HepG2 (cell line): ENCODE data around the gene CCT4. TPM values are rescaled to one million over a fixed set of nuclear protein-coding genes. Genes with fewer than 3 reads are reported as not detected.

Source experiments
- ARHGAP35 ChIP-seq: sonication (generic); formaldehyde crosslinking; IDR thresholded peaks from 2 replicates; pipeline ENCODE4 v1.9.0; 2022; ENCODE audit warnings: mild to moderate bottlenecking, inconsistent platforms, moderate library complexity, missing genetic modification reagents, borderline replicate concordance
- GABPB1 ChIP-seq: IDR thresholded peaks from 2 replicates; pipeline ENCODE4 v1.6.1; 2016; ENCODE audit warnings: mild to moderate bottlenecking, missing genetic modification reagents, moderate library complexity, missing compliant biosample characterization
- GLMP ChIP-seq: sonication (generic); formaldehyde crosslinking; IDR thresholded peaks from 2 replicates; pipeline ENCODE4 v1.9.0; 2021; ENCODE audit warnings: missing genetic modification reagents, mild to moderate bottlenecking, borderline replicate concordance
- HES4 ChIP-seq: sonication (generic); formaldehyde crosslinking; IDR thresholded peaks from 2 replicates; pipeline ENCODE4 v1.9.0; 2021; ENCODE audit warnings: mild to moderate bottlenecking, missing genetic modification reagents, borderline replicate concordance
- NFE2L2 ChIP-seq: fragments of 150-350 bp; IDR thresholded peaks from 2 replicates; pipeline ENCODE4 v1.6.1; 2014; ENCODE audit warnings: low read length
- PAX8 ChIP-seq: sonication (generic); formaldehyde crosslinking; IDR thresholded peaks from 2 replicates; pipeline ENCODE4 v1.8.0; 2022; ENCODE audit warnings: mild to moderate bottlenecking, missing genetic modification reagents, borderline replicate concordance
- THAP11 ChIP-seq: IDR thresholded peaks from 2 replicates; pipeline ENCODE4 v1.6.1; 2016; ENCODE audit warnings: missing biosample characterization, missing genetic modification reagents
- XRCC5 ChIP-seq: fragments of 200-400 bp; formaldehyde crosslinking; optimal IDR thresholded peaks from 2 replicates; pipeline ENCODE3; 2017; ENCODE audit warnings: mild to moderate bottlenecking, low read length
- ZBTB43 ChIP-seq: sonication (generic); formaldehyde crosslinking; conservative IDR thresholded peaks from 2 replicates; pipeline ENCODE4 v1.4.0; 2020; ENCODE audit warnings: missing genetic modification reagents
- ZNF564 ChIP-seq: sonication (generic); formaldehyde crosslinking; IDR thresholded peaks from 2 replicates; pipeline ENCODE4 v1.8.1; 2023; ENCODE audit warnings: mild to moderate bottlenecking, missing genetic modification reagents
- ZNF619 ChIP-seq: sonication (generic); formaldehyde crosslinking; IDR thresholded peaks from 2 replicates; pipeline ENCODE4 v1.4.0; 2020; ENCODE audit warnings: mild to moderate bottlenecking, missing genetic modification reagents
- polyA plus RNA-seq, 8 experiments: library from polyadenylated mRNA; depleted of rRNA in 3 of 8; stranded (reverse) in 7 of 8; unstranded in 1 of 8; fragments of >200 nt; fragmentation: Illumina TruSeq in 4 of 8; extraction: Trizol in 4 of 8; gene quantifications; 2 replicates each; pipeline versions ENCODE4 v1.2.1 to v1.2.3, GENCODE V29; 2011 to 2016; ENCODE audit warnings: low read depth in 4 of 8, missing spikeins in 1 of 8, mixed read lengths in 1 of 8; ENCODE audit not compliant: insufficient read depth in 1 of 8
- total RNA-seq, 5 experiments: library from RNA; depleted of rRNA; stranded (reverse); fragments of >200 nt; fragmentation: Illumina TruSeq; extraction: Trizol; gene quantifications; 2 replicates each; pipeline ENCODE4 v1.2.3, GENCODE V29; 2016; ENCODE audit warnings: low read depth in 1 of 5
- TF ChIP-seq, protein P1 (sequence below): sonication (generic); formaldehyde crosslinking; IDR thresholded peaks from 2 replicates; pipeline ENCODE4 v1.5.0; 2020; ENCODE audit warnings: missing genetic modification reagents
- TF ChIP-seq, protein P2 (sequence below): sonication (generic); formaldehyde crosslinking; IDR thresholded peaks from 2 replicates; pipeline ENCODE4 v1.5.0; 2020; ENCODE audit warnings: mild to moderate bottlenecking, low read depth, missing genetic modification reagents, borderline replicate concordance
- TF ChIP-seq, protein P3 (sequence below): sonication (generic); formaldehyde crosslinking; IDR thresholded peaks from 2 replicates; pipeline ENCODE4 v1.4.0; 2020; ENCODE audit warnings: missing genetic modification reagents
- TF ChIP-seq, protein P4 (sequence below): sonication (generic); formaldehyde crosslinking; IDR thresholded peaks from 2 replicates; pipeline ENCODE4 v1.4.0; 2020; ENCODE audit warnings: missing genetic modification reagents

The CCT4 gene
- total and polyA plus RNA-seq, 2 of the 13 experiments (the other 11 are each of a cell fraction or from before 2014, with no cell fraction given) = 138 to 340 TPM

- TF ChIP-seq, protein P1, sequence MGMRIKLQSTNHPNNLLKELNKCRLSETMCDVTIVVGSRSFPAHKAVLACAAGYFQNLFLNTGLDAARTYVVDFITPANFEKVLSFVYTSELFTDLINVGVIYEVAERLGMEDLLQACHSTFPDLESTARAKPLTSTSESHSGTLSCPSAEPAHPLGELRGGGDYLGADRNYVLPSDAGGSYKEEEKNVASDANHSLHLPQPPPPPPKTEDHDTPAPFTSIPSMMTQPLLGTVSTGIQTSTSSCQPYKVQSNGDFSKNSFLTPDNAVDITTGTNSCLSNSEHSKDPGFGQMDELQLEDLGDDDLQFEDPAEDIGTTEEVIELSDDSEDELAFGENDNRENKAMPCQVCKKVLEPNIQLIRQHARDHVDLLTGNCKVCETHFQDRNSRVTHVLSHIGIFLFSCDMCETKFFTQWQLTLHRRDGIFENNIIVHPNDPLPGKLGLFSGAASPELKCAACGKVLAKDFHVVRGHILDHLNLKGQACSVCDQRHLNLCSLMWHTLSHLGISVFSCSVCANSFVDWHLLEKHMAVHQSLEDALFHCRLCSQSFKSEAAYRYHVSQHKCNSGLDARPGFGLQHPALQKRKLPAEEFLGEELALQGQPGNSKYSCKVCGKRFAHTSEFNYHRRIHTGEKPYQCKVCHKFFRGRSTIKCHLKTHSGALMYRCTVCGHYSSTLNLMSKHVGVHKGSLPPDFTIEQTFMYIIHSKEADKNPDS (CRISPR knock-in tag) = 0 out of 2 replicates have a peak, but pooled peaks have one; percentile 56
- TF ChIP-seq ZBTB43 (CRISPR knock-in tag) = no peak
- peak; percentile 93 for TF ChIP-seq GABPB1 (CRISPR knock-in tag)
- TF ChIP-seq, protein P2, sequence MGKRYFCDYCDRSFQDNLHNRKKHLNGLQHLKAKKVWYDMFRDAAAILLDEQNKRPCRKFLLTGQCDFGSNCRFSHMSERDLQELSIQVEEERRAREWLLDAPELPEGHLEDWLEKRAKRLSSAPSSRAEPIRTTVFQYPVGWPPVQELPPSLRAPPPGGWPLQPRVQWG (CRISPR knock-in tag) = no peak
- no peak; the same call in 1 of the 2 replicates for TF ChIP-seq NFE2L2
- peak; percentile 88 for TF ChIP-seq XRCC5
- TF ChIP-seq ZNF564 (CRISPR knock-in tag) = peak; percentile 96
- peak; percentile 94; the same call in 1 of the 2 replicates for TF ChIP-seq ZNF619 (CRISPR knock-in tag)
- no peak for TF ChIP-seq GLMP
- TF ChIP-seq, protein P3, sequence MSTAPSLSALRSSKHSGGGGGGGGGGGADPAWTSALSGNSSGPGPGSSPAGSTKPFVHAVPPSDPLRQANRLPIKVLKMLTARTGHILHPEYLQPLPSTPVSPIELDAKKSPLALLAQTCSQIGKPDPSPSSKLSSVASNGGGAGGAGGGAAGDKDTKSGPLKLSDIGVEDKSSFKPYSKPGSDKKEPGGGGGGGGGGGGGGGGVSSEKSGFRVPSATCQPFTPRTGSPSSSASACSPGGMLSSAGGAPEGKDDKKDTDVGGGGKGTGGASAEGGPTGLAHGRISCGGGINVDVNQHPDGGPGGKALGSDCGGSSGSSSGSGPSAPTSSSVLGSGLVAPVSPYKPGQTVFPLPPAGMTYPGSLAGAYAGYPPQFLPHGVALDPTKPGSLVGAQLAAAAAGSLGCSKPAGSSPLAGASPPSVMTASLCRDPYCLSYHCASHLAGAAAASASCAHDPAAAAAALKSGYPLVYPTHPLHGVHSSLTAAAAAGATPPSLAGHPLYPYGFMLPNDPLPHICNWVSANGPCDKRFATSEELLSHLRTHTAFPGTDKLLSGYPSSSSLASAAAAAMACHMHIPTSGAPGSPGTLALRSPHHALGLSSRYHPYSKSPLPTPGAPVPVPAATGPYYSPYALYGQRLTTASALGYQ (CRISPR knock-in tag) = peak; percentile 70
- TF ChIP-seq, protein P4, sequence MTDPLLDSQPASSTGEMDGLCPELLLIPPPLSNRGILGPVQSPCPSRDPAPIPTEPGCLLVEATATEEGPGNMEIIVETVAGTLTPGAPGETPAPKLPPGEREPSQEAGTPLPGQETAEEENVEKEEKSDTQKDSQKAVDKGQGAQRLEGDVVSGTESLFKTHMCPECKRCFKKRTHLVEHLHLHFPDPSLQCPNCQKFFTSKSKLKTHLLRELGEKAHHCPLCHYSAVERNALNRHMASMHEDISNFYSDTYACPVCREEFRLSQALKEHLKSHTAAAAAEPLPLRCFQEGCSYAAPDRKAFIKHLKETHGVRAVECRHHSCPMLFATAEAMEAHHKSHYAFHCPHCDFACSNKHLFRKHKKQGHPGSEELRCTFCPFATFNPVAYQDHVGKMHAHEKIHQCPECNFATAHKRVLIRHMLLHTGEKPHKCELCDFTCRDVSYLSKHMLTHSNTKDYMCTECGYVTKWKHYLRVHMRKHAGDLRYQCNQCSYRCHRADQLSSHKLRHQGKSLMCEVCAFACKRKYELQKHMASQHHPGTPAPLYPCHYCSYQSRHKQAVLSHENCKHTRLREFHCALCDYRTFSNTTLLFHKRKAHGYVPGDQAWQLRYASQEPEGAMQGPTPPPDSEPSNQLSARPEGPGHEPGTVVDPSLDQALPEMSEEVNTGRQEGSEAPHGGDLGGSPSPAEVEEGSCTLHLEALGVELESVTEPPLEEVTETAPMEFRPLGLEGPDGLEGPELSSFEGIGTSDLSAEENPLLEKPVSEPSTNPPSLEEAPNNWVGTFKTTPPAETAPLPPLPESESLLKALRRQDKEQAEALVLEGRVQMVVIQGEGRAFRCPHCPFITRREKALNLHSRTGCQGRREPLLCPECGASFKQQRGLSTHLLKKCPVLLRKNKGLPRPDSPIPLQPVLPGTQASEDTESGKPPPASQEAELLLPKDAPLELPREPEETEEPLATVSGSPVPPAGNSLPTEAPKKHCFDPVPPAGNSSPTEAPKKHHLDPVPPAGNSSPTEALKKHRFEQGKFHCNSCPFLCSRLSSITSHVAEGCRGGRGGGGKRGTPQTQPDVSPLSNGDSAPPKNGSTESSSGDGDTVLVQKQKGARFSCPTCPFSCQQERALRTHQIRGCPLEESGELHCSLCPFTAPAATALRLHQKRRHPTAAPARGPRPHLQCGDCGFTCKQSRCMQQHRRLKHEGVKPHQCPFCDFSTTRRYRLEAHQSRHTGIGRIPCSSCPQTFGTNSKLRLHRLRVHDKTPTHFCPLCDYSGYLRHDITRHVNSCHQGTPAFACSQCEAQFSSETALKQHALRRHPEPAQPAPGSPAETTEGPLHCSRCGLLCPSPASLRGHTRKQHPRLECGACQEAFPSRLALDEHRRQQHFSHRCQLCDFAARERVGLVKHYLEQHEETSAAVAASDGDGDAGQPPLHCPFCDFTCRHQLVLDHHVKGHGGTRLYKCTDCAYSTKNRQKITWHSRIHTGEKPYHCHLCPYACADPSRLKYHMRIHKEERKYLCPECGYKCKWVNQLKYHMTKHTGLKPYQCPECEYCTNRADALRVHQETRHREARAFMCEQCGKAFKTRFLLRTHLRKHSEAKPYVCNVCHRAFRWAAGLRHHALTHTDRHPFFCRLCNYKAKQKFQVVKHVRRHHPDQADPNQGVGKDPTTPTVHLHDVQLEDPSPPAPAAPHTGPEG (CRISPR knock-in tag) = peak; percentile 83; the same call in 1 of the 2 replicates
- peak; percentile 97; the same call in 1 of the 2 replicates for TF ChIP-seq PAX8 (CRISPR knock-in tag)
- TF ChIP-seq HES4 (CRISPR knock-in tag) = peak; percentile 99
- TF ChIP-seq THAP11 = peak; percentile 96
- peak; percentile 99 for TF ChIP-seq ARHGAP35 (CRISPR knock-in tag)
Measured at GRCh38 chr2:61888267-61889055, at the start of gene CCT4 (continued).
